ENCODE measurements around the gene TAC4.

The TAC4 gene

DNA sequence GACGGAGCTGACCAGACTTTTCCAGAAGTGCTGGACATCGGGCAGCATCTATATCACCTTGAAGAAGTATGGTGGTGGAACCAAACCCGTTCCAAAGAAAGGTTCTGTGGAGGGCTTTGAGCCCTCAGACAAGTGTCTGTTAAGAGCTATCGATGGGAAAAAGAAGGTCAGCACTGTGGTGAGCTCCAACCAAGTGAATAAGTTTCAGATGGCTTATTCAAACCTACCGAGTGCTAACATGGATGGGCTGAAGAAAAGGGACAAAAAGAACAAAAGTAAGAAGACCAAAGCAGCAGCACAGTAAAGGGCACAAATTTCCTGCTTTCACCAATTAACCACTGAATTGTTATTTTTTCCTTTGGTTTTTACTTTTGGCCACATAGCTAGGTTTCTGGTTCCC, 52.5 kb downstream of the TAC4 start:
- TF ChIP-seq, protein P1, sequence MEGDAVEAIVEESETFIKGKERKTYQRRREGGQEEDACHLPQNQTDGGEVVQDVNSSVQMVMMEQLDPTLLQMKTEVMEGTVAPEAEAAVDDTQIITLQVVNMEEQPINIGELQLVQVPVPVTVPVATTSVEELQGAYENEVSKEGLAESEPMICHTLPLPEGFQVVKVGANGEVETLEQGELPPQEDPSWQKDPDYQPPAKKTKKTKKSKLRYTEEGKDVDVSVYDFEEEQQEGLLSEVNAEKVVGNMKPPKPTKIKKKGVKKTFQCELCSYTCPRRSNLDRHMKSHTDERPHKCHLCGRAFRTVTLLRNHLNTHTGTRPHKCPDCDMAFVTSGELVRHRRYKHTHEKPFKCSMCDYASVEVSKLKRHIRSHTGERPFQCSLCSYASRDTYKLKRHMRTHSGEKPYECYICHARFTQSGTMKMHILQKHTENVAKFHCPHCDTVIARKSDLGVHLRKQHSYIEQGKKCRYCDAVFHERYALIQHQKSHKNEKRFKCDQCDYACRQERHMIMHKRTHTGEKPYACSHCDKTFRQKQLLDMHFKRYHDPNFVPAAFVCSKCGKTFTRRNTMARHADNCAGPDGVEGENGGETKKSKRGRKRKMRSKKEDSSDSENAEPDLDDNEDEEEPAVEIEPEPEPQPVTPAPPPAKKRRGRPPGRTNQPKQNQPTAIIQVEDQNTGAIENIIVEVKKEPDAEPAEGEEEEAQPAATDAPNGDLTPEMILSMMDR (IDR thresholded peaks at IDR 0.05; ENCODE audit: borderline replicate concordance, insufficient read depth, low read depth, low read length), result no peak
- H3K4me3 ChIP-seq (ENCODE audit: low read depth, low read length), result no peak overlapping the region

DNA sequence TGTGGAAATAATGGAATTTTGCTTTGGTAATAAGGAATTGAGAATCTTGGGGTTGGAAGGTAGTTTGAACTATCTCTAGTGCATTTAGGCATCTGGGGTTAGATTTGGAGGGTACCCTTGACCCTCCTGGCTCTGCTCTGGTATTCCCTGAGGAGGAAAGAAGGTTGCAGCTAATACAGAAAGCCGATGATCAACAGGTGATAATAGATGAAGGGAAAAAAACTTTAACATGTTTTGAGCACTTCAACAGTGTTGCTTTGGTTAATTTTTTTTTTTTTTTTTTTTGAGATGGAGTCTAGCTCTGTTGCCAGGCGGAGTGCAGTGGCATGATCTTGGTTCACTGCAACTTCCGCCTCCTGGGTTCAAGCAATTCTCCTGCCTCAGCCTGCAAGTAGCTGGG, 54.6 kb downstream of the TAC4 start:
- H3K4me3 ChIP-seq (ENCODE audit: low read depth, low read length), result no peak overlapping the region
- TF ChIP-seq, protein P1 (IDR thresholded peaks at IDR 0.05; ENCODE audit: borderline replicate concordance, insufficient read depth, low read depth, low read length), result no peak

DNA sequence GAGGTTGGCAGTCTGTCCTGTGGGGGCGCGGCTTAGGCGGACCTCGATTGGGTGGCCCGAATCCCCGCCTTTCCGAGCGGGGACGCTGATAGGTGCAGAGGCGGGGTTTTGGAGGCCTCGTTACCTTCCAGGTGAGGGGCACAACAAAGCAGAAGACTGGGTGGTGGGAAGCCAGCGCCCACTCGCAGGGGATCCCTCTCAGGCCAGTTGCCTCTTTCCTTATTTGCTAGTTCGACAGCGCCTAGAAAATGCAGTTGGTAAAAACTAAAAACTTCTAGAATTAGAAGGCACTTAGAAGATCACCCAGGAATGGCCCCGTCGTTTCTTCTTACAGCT, 58.7 kb downstream of the TAC4 start:
- peak overlapping the region; percentile 53 for H3K4me3 ChIP-seq (ENCODE audit: low read depth, low read length)
- TF ChIP-seq, protein P1 (IDR thresholded peaks at IDR 0.05; ENCODE audit: borderline replicate concordance, insufficient read depth, low read depth, low read length), result no peak

DNA sequence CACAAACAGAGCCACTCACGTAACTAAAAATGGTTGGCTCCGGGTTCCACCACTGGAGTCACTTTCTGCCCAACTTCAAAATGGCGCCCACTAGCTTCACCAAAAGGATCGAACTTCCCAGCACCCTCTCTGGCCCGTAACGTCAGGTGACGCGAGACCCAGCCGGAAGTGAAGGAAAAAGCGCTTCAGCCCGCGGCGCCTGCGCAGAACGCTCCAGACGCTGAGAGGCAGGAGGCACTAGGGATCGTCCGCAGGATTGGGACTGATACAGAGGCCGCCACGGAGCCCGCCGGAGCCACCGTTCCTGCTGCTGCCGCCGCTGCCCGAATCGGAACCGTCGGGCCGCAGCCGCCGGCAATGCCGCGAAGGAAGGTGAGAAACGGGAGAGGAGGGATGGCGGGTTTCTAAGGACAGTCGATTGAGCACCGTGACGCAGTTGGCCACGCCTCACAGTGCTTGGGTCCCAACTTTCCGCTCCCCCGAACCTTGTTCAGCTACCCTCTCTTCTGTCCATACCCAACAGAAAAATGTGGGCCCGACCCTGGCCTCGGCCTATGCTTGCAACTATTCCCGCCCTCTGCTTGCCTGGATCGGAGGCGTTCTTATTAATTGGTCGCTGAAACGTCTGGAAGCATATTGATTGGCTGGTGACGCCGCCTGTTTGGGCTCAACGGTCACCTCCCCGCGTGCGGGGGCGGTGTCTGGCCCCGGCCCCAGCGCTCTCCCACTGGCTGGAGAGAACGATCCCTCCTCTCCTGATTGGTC, 59.2 kb downstream of the TAC4 start, which contains the start of gene KAT7:
KAT7 (plus strand) TSS at position 204 of the 765 bp plus-strand sequence; CDS start at position 358, 154 bp downstream.
- TF ChIP-seq, protein P1 (IDR thresholded peaks at IDR 0.05; ENCODE audit: borderline replicate concordance, insufficient read depth, low read depth, low read length), result no peak
- peak within 1 kb of the TSS; percentile 89 for H3K4me3 ChIP-seq (ENCODE audit: low read depth, low read length)
